Fibroblast of villous mesenchyme (primary cell): ENCODE results near the gene CDH5. TPM values are rescaled to one million over a fixed set of nuclear protein-coding genes. Genes with fewer than 3 reads are reported as not detected.

Experiments used
- DNase-seq: peaks from one replicate; pipeline ENCODE4 v3.0.0-alpha.2; 2010; ENCODE audit warnings: low read depth
- H3K4me3 ChIP-seq: 2 replicates; pipeline ENCODE4 v1.5.1; 2011; ENCODE audit warnings: low read depth, mild to moderate bottlenecking, low read length
- CTCF ChIP-seq: IDR thresholded peaks from 2 replicates; pipeline ENCODE4 v1.5.1; 2012; ENCODE audit warnings: low read depth, mild to moderate bottlenecking, low read length; ENCODE audit not compliant: insufficient read depth
- total RNA-seq: library from RNA; depleted of rRNA; stranded (reverse); fragments of >200 nt; gene quantifications from 2 replicates; pipeline ENCODE4 v1.2.3, GENCODE V29; 2012

Gene CDH5
- total RNA-seq, 1 donor = not detected

- no peak for DNase-seq
- TF ChIP-seq CTCF = no peak
- H3K4me3 ChIP-seq = no peak overlapping the region
Observed at GRCh38 chr16:66438536-66438935, 72.0 kb downstream of the CDH5 start.

GRCh38 chr16:66439051-66439730, 72.7 kb downstream of the CDH5 start:
- no peak for DNase-seq
- H3K4me3 ChIP-seq = no peak overlapping the region
- no peak for TF ChIP-seq CTCF

GRCh38 chr16:66440271-66440802, 73.8 kb downstream of the CDH5 start:
- no peak for DNase-seq
- no peak for TF ChIP-seq CTCF
- no peak overlapping the region for H3K4me3 ChIP-seq

- H3K4me3 ChIP-seq = no peak overlapping the region
- no peak for DNase-seq
- no peak for TF ChIP-seq CTCF
Observed at GRCh38 chr16:66440970-66441369, 74.5 kb downstream of the CDH5 start.

GRCh38 chr16:66441586-66442375, 75.3 kb downstream of the CDH5 start:
- TF ChIP-seq CTCF = no peak
- H3K4me3 ChIP-seq = no peak overlapping the region
- DNase-seq = no peak

GRCh38 chr16:66442502-66443268, 76.2 kb downstream of the CDH5 start:
- TF ChIP-seq CTCF = no peak
- DNase-seq = no peak
- H3K4me3 ChIP-seq = no peak overlapping the region
